ENCODE data around the gene CAMK1D. TPM values are rescaled to one million over a fixed set of nuclear protein-coding genes. Genes with fewer than 3 reads are reported as not detected.

Gene CAMK1D
- total and polyA plus RNA-seq, 2 of the 4 experiments (the other 2 are of a cell fraction): 5.0 to 5.3 TPM

DNA sequence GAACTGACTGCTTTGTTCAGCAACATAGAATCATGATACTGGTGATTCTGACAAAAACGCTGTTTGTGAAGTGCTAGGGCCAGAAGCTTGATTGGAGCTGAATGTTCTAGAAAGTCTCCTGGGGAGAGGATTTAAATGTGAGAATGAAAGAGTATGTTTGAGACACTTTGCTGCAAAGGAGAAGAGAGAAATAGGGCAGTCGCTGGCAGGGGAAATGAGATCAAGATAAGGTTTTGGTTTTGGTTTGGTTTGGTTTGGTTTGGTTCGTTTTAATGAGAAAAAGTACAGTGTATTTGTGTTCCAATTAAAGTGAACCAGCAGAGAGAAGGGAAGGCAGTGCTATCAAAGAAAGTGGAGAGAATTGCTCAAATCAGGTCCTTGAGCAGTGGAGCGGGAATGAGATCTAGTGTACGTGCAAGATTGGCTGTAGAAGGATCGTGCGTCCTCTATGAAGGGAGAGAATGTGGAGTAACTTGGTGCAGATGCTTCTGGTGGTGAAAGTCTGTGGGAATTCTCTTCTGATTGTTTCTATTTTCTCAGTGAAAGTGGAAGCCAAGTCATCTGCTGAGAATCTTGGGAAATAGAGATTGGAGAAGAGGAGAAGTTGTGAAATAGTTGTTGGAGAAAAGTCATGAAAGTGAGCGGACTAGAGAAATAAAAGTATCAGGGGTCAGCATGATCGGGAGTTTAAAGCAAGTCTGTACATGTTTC, 381.6 kb downstream of the CAMK1D start:
- DNase-seq: peak; percentile 35
- Histone ChIP-seq H2BK15ac (ENCODE audit: low read depth, low read length) (no peak overlapping the region), H3K56ac (ENCODE audit: extremely low read depth, insufficient read depth, low read length) (no peak overlapping the region), H2BK20ac (ENCODE audit: low read depth, low read length) (no peak overlapping the region), H3K14ac (replicated peaks; ENCODE audit: low read depth, low read length) (no peak overlapping the region), H4K20me1 (ENCODE audit: insufficient read depth, low read length) (no peaks in the 10 kb centered on the region), H3K4me2 (ENCODE audit: low read depth, low read length) (no peak overlapping the region), H2AK5ac (ENCODE audit: low read depth, low read length) (no peak overlapping the region), H3K36me3 (ENCODE audit: control insufficient read depth, insufficient read depth, low read length) (no peaks in the 10 kb centered on the region), H4K5ac (ENCODE audit: low read depth, low read length) (no peak overlapping the region; the same call in 1 of the 2 replicates), H2BK120ac (ENCODE audit: low read depth, low read length) (no peak overlapping the region), H3K9ac (ENCODE audit: low read depth, low read length) (no peak overlapping the region), H2AK9ac (replicated peaks; ENCODE audit: low read depth, low read length, poor library complexity) (no peak overlapping the region), H2AFZ (replicated peaks; ENCODE audit: low read length, poor library complexity) (no peak overlapping the region), H4K8ac (ENCODE audit: low read depth in 2 of 2, low read length in 2 of 2) (no peak overlapping the region), H3K4me1 (ENCODE audit: control insufficient read depth, insufficient read depth, low read length) (peaks cover 1% of the 10 kb centered on the region; the same call in 1 of the 2 replicates), H3K4ac (ENCODE audit: low read depth, low read length) (no peak overlapping the region), H3K79me1 (ENCODE audit: low read depth in 1 of 2, low read length in 2 of 2) (no peaks in the 10 kb centered on the region), H4K91ac (ENCODE audit: insufficient read depth, low read depth, low read length) (no peak overlapping the region), H3K23ac (ENCODE audit: low read depth, low read length) (no peak overlapping the region), H3K18ac (ENCODE audit: low read depth, low read length) (0 out of 2 replicates have a peak overlapping the region, but pooled peaks have one; percentile 41), H3K27ac (ENCODE audit: insufficient read depth, low read length) (no peak overlapping the region), H3K9me3 (ENCODE audit: control insufficient read depth, insufficient read depth, low read length) (no peaks in the 10 kb centered on the region), H3K9me1 (ENCODE audit: insufficient read depth, low read length) (no peaks in the 10 kb centered on the region), H2BK5ac (ENCODE audit: low read depth, low read length, poor library complexity, severe bottlenecking) (no peak overlapping the region), H3K4me3 (ENCODE audit: insufficient read depth, low read depth, low read length) (no peak overlapping the region), H3K27me3 (ENCODE audit: control insufficient read depth, insufficient read depth, low read length) (peaks cover 1% of the 10 kb centered on the region; the same call in 1 of the 2 replicates)
- no peak; the same call in 1 of the 2 replicates for ATAC-seq (ENCODE audit: low read depth)
- TF ChIP-seq MAFK (IDR thresholded peaks at IDR 0.05; ENCODE audit: low read depth, low read length) (no peak), CEBPB (IDR thresholded peaks at IDR 0.05; ENCODE audit: low read depth, low read length) (peak; percentile 81)
- POLR2A ChIA-PET (ENCODE audit: unreplicated experiment): no interaction called here
- WGBS, 2 experiments (ENCODE audit: extremely low coverage in 2 of 2, insufficient read length in 1 of 2): 81 to 100% methylated on average over 2 to 9 of the region's 9 CpGs
- CTCF ChIA-PET: no interaction called here
- in situ Hi-C loops (cut with MboI; ENCODE audit: low sequenced_read_pairs) (no loop called here), dilution Hi-C loops (cut with HindIII; ENCODE audit: low sequenced_read_pairs, unreplicated experiment) (no loop called here), intact Hi-C loops (cut with micrococcal nuclease) (loop anchor here (5.0 kb wide), 1 partner anchor 171 kb away; no protein-coding TSS in a partner anchor)
- no TSS peak for BruUV-seq (replicated peaks)

Data from IMR-90 (cell line).